ENCODE data around the gene MYO16.
A peak's percentile ranks its signal among the peaks of the same experiment; 100 is the strongest.

The MYO16 gene

GRCh38 chr13:109160357-109160756 is 530.9 kb downstream of the MYO16 start:
- no peak for DNase-seq

- no peak for DNase-seq
Observed at GRCh38 chr13:109160887-109161669, 531.7 kb downstream of the MYO16 start.

GRCh38 chr13:109162248-109163036 is 533.0 kb downstream of the MYO16 start:
- peak; percentile 29 for DNase-seq

GRCh38 chr13:109163037-109163379 is 533.6 kb downstream of the MYO16 start:
- DNase-seq: no peak

GRCh38 chr13:109165417-109165904 is 536.0 kb downstream of the MYO16 start:
- no peak for DNase-seq

- no peak for DNase-seq
Observed at GRCh38 chr13:109166804-109167203, 537.4 kb downstream of the MYO16 start.

GRCh38 chr13:109172136-109172535 is 542.7 kb downstream of the MYO16 start:
- DNase-seq: no peak

- no peak for DNase-seq
Observed at GRCh38 chr13:109175666-109176065, 546.3 kb downstream of the MYO16 start.

- DNase-seq: no peak
Observed at GRCh38 chr13:109180905-109181425, 551.6 kb downstream of the MYO16 start.

GRCh38 chr13:109182777-109183465 is 553.5 kb downstream of the MYO16 start:
- DNase-seq: no peak

GRCh38 chr13:109191413-109191812 is 562.0 kb downstream of the MYO16 start:
- no peak for DNase-seq

GRCh38 chr13:109192306-109192705 is 562.9 kb downstream of the MYO16 start:
- DNase-seq: no peak

GRCh38 chr13:109196948-109197347 is 567.5 kb downstream of the MYO16 start:
- no peak for DNase-seq

- no peak for DNase-seq
Observed at GRCh38 chr13:109198585-109198984, 569.2 kb downstream of the MYO16 start.

- DNase-seq: no peak
Observed at GRCh38 chr13:109199280-109199679, 569.9 kb downstream of the MYO16 start.

- DNase-seq: no peak
Observed at GRCh38 chr13:109200556-109200955, 571.1 kb downstream of the MYO16 start.

- no peak for DNase-seq
Observed at GRCh38 chr13:109203587-109203986, 574.2 kb downstream of the MYO16 start.

GRCh38 chr13:109204252-109204651 is 574.8 kb downstream of the MYO16 start:
- no peak for DNase-seq

- DNase-seq: no peak
Observed at GRCh38 chr13:109204657-109205056, 575.2 kb downstream of the MYO16 start.

- DNase-seq: no peak
Observed at GRCh38 chr13:109205315-109205714, 575.9 kb downstream of the MYO16 start.

GRCh38 chr13:109206616-109207015 is 577.2 kb downstream of the MYO16 start:
- DNase-seq: no peak

- DNase-seq: no peak
Observed at GRCh38 chr13:109207622-109208021, 578.2 kb downstream of the MYO16 start.

- no peak for DNase-seq
Observed at GRCh38 chr13:109208522-109208921, 579.1 kb downstream of the MYO16 start.
